Measurements from ENCODE around the gene MATN4.

MATN4 gene

DNA sequence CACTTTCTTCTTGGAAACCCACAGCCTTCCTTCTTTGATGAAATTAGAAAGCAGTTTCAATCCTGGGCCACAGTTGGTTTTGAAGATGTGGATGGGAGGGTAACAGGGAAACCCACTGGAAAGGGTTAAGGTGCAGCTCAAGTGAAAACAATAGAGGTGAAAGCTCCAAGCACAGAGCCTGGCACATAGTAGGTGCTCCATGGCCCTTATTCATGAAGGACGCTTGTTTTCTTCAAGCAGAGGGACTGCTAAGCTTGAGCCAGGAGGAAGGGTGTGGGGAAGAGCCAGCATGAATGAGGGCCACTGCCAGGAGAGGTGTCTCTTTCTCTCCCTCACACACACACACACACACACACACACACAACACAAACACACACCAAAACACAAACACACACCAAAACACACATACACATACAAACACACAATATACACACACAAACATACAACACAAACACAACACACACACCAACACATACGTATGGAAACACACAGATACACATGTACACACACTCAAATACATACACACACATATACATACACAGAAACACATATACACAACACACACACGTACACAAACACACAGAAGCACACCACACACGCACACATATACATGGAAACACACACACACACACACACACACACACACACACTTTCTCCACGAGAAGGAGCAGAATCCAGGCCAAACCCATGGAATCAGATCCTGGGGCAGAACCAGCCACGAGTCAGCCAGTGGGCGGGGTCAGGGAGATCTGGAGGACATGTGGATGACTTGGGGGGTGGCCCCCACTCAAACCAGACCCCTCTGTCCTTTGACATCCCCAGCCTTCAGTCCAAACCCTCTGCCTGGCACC lies 25.2 kb downstream of the MATN4 start:
- H3K36me3 ChIP-seq (ENCODE audit: control insufficient read depth in 4 of 4, insufficient read depth in 4 of 4, low read length in 3 of 4), result no peaks in the 10 kb centered on the region
- no peak for DNase-seq
- H3K27ac ChIP-seq (ENCODE audit: insufficient read depth in 1 of 2, low read depth in 1 of 2, low read length in 2 of 2, poor library complexity in 1 of 2, severe bottlenecking in 2 of 2), result no peak overlapping the region
- H3K4me1 ChIP-seq (ENCODE audit: control extremely low read depth in 1 of 4, control insufficient read depth in 4 of 4, insufficient read depth in 4 of 4, low read length in 3 of 4), result no peaks in the 10 kb centered on the region
- H3K4me3 ChIP-seq (ENCODE audit: control insufficient read depth in 1 of 7, extremely low read depth in 1 of 7, insufficient read depth in 4 of 7, low read depth in 2 of 7, low read length in 6 of 7), result no peak overlapping the region
- ChIA-PET CTCF (interaction anchor here (1.2 to 2.0 kb wide), 2 partner anchors 10 to 233 kb away, joined by 3 to 8 read pairs; no protein-coding TSS in a partner anchor), POLR2A (no interaction called here)
- no peaks in the 10 kb centered on the region for H3K9me3 ChIP-seq (ENCODE audit: control extremely low read depth in 1 of 5, control insufficient read depth in 4 of 5, insufficient read depth in 2 of 5, low read depth in 1 of 5, low read length in 4 of 5)
- H3K27me3 ChIP-seq (replicated peaks in 2 of 5; ENCODE audit: control insufficient read depth in 4 of 5, insufficient read depth in 5 of 5, low read length in 4 of 5), result peaks cover 0 to 4% (median 0%) of the 10 kb centered on the region in 5 experiments
- WGBS (ENCODE audit: insufficient coverage), result 100% methylated on average over 3 of the region's 7 CpGs

DNA sequence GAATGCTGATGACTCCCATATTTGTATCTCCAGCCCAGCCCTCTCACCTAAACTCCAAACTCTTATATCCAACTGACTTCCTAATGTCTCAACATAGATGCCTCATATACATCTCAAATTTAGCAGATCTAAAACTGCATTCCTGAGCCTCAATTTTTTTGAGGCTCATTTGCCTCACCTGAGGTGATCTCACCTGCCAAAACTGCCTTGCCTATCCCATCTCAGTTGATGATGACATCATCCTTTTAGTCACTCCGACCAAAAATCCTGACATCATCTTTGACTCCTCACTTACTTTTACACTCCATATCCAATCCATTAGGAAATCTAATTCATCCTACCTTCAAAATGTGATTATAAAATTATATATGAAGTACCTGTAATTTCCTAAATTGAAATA lies 28.1 kb downstream of the MATN4 start:
- Histone ChIP-seq H3K4me1 (ENCODE audit: control extremely low read depth in 1 of 4, control insufficient read depth in 4 of 4, insufficient read depth in 4 of 4, low read length in 3 of 4) (no peaks in the 10 kb centered on the region), H3K27ac (ENCODE audit: insufficient read depth in 1 of 2, low read depth in 1 of 2, low read length in 2 of 2, poor library complexity in 1 of 2, severe bottlenecking in 2 of 2) (no peak overlapping the region), H3K4me3 (ENCODE audit: control insufficient read depth in 1 of 7, extremely low read depth in 1 of 7, insufficient read depth in 4 of 7, low read depth in 2 of 7, low read length in 6 of 7) (no peak overlapping the region), H3K9me3 (ENCODE audit: control extremely low read depth in 1 of 5, control insufficient read depth in 4 of 5, insufficient read depth in 2 of 5, low read depth in 1 of 5, low read length in 4 of 5) (no peaks in the 10 kb centered on the region), H3K36me3 (ENCODE audit: control insufficient read depth in 4 of 4, insufficient read depth in 4 of 4, low read length in 3 of 4) (no peaks in the 10 kb centered on the region), H3K27me3 (replicated peaks in 2 of 5; ENCODE audit: control insufficient read depth in 4 of 5, insufficient read depth in 5 of 5, low read length in 4 of 5) (peaks cover 0 to 4% (median 0%) of the 10 kb centered on the region in 5 experiments)
- ChIA-PET CTCF (interaction anchor here (1.7 kb wide), 1 partner anchor 16 kb away, joined by 4 read pairs; no protein-coding TSS in a partner anchor), POLR2A (no interaction called here)
- no peak for DNase-seq
- no CpG with 5 or more reads among the region's 1 CpG for WGBS (ENCODE audit: insufficient coverage)

DNA sequence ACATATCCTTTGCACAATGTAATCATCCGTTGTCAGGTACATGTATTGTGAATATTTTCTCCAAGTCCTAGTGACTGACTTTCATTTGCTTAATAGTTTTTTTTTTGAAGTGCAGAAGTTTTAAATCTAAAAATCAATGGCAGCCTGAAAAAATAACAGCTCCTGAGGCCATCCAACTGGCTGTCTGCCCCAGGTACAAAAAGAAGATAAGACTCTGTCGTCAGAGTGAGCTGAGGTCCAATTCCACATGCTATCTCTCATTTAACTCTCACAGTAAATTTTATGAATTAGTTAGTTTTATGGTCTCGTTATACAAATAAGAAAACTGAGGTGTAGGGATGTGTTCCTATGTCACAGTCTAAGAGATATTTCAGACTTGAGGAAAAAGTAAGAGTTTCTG lies 32.8 kb downstream of the MATN4 start:
- Histone ChIP-seq H3K27ac (ENCODE audit: insufficient read depth in 1 of 2, low read depth in 1 of 2, low read length in 2 of 2, poor library complexity in 1 of 2, severe bottlenecking in 2 of 2) (no peak overlapping the region), H3K9me3 (ENCODE audit: control extremely low read depth in 1 of 5, control insufficient read depth in 4 of 5, insufficient read depth in 2 of 5, low read depth in 1 of 5, low read length in 4 of 5) (no peaks in the 10 kb centered on the region), H3K36me3 (ENCODE audit: control insufficient read depth in 4 of 4, insufficient read depth in 4 of 4, low read length in 3 of 4) (no peaks in the 10 kb centered on the region), H3K27me3 (replicated peaks in 2 of 5; ENCODE audit: control insufficient read depth in 4 of 5, insufficient read depth in 5 of 5, low read length in 4 of 5) (peaks cover 0 to 8% (median 2%) of the 10 kb centered on the region in 5 experiments), H3K4me3 (ENCODE audit: control insufficient read depth in 1 of 7, extremely low read depth in 1 of 7, insufficient read depth in 4 of 7, low read depth in 2 of 7, low read length in 6 of 7) (no peak overlapping the region), H3K4me1 (ENCODE audit: control extremely low read depth in 1 of 4, control insufficient read depth in 4 of 4, insufficient read depth in 4 of 4, low read length in 3 of 4) (no peaks in the 10 kb centered on the region)
- WGBS (ENCODE audit: insufficient coverage), result no CpG with 5 or more reads among the region's 3 CpGs
- POLR2A ChIA-PET, result no interaction called here
- no peak for DNase-seq
- CTCF ChIA-PET, result interaction anchor here (2.9 kb wide), 1 partner anchor 16 kb away, joined by 16 read pairs; no protein-coding TSS in a partner anchor

DNA sequence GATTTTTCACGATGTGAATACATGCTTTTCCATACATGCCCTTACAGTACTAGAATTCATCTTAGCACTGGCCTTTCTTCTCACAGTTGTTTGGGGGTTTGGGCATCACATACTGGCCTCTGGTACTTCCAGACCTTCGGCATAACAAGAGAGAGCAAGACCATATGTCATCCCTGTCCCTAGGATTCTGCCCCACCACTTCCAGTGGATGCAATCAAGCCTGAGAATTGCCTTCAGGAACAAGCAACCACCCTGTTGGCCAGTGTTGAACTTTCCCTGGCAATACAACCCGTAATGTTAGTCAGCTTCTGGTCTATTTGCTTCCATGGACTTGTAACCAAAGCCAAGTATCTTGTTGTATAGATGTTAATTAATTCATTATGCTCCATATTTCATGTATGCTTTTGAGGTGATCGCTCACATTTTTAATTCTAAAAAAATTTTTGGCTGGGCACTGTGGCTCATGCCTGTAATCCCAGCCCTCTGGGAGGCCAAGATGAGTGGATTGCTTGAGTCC lies 38.3 kb downstream of the MATN4 start:
- 87% methylated on average over 3 of the region's 4 CpGs for WGBS (ENCODE audit: insufficient coverage)
- DNase-seq, result no peak
- POLR2A ChIA-PET, result no interaction called here
- Histone ChIP-seq H3K27me3 (replicated peaks in 2 of 5; ENCODE audit: control insufficient read depth in 4 of 5, insufficient read depth in 5 of 5, low read length in 4 of 5) (peaks cover 0 to 11% (median 2%) of the 10 kb centered on the region in 5 experiments), H3K9me3 (ENCODE audit: control extremely low read depth in 1 of 5, control insufficient read depth in 4 of 5, insufficient read depth in 2 of 5, low read depth in 1 of 5, low read length in 4 of 5) (no peaks in the 10 kb centered on the region), H3K4me3 (ENCODE audit: control insufficient read depth in 1 of 7, extremely low read depth in 1 of 7, insufficient read depth in 4 of 7, low read depth in 2 of 7, low read length in 6 of 7) (no peak overlapping the region), H3K4me1 (ENCODE audit: control extremely low read depth in 1 of 4, control insufficient read depth in 4 of 4, insufficient read depth in 4 of 4, low read length in 3 of 4) (no peaks in the 10 kb centered on the region), H3K36me3 (ENCODE audit: control insufficient read depth in 4 of 4, insufficient read depth in 4 of 4, low read length in 3 of 4) (no peaks in the 10 kb centered on the region), H3K27ac (ENCODE audit: insufficient read depth in 1 of 2, low read depth in 1 of 2, low read length in 2 of 2, poor library complexity in 1 of 2, severe bottlenecking in 2 of 2) (no peak overlapping the region)
- CTCF ChIA-PET, result interaction anchor here (1.6 kb wide), 1 partner anchor 174 kb away, joined by 3 read pairs; no protein-coding TSS in a partner anchor

DNA sequence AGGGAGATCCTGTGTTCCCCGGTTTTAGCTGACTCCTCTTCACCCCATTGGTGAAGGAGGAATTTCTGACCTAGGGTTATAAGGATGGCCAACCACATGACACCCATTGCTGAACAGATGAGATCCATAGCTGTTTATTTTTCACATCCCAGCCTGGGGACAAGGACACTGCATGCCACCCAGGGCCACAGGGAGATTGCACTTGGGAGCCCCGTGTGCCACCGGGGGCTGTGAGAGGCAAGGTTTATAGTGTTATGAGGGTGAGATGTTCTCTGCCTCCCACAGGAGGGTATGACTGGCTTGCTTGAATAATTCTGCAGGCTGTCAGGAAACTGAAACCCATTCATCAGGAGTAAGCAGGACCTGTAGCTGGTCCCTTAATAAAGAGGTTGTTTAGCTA lies 39.0 kb downstream of the MATN4 start:
- ChIA-PET CTCF (interaction anchor here (0.9 to 1.6 kb wide), 2 partner anchors 8 to 173 kb away, joined by 3 read pairs; no protein-coding TSS in a partner anchor), POLR2A (no interaction called here)
- WGBS (ENCODE audit: insufficient coverage), result no CpG with 5 or more reads among the region's 3 CpGs
- no peak for DNase-seq
- no peaks in the 10 kb centered on the region for H3K9me3 ChIP-seq (ENCODE audit: control extremely low read depth in 1 of 5, control insufficient read depth in 4 of 5, insufficient read depth in 2 of 5, low read depth in 1 of 5, low read length in 4 of 5)
- H3K4me3 ChIP-seq (ENCODE audit: control insufficient read depth in 1 of 7, extremely low read depth in 1 of 7, insufficient read depth in 4 of 7, low read depth in 2 of 7, low read length in 6 of 7), result no peak overlapping the region
- no peak overlapping the region for H3K27ac ChIP-seq (ENCODE audit: insufficient read depth in 1 of 2, low read depth in 1 of 2, low read length in 2 of 2, poor library complexity in 1 of 2, severe bottlenecking in 2 of 2)
- H3K27me3 ChIP-seq (replicated peaks in 2 of 5; ENCODE audit: control insufficient read depth in 4 of 5, insufficient read depth in 5 of 5, low read length in 4 of 5), result peaks cover 0 to 8% (median 2%) of the 10 kb centered on the region in 5 experiments
- H3K4me1 ChIP-seq (ENCODE audit: control extremely low read depth in 1 of 4, control insufficient read depth in 4 of 4, insufficient read depth in 4 of 4, low read length in 3 of 4), result no peaks in the 10 kb centered on the region
- H3K36me3 ChIP-seq (ENCODE audit: control insufficient read depth in 4 of 4, insufficient read depth in 4 of 4, low read length in 3 of 4), result no peaks in the 10 kb centered on the region

DNA sequence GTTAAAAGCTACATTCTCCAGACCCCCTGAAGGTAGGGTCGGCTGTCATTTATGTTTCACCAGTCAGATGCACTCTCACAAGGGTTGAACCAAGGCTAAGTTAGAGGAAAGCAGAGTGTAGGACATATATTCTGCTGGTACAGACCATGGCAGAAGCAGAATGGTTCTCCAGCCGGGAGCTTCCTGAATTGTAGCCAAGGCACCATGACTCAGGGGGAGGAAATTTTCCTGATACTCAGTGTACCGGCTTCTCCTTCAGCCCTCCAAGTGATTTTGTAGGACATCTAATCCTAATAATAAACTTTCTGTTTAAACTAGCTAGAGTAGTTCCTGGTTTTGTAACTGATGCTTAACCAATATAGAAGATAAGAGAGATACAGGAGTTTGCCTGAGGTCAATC lies 39.6 kb downstream of the MATN4 start:
- CTCF ChIA-PET, result interaction anchor here (0.9 to 1.6 kb wide), 2 partner anchors 8 to 172 kb away, joined by 3 read pairs; no protein-coding TSS in a partner anchor

DNA sequence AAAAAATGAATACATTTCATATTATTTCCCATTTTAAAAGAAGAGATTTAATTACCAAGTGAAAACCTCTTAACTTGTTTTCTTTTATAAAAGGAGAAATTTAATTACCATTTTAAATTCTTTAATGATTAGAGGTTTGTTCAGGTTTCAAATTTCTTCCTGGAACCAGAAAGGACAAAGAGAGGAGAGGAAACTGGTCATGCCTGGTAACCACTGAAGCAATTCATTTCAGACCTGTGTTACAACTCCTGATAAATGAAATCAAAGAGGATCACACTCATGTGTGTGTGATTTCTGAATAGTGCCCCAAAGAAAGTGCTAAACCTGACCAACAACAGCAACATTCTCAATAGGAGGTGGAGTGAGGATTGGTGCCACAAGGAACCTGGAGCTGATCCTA lies 41.1 kb downstream of the MATN4 start:
- no peaks in the 10 kb centered on the region for H3K9me3 ChIP-seq (ENCODE audit: control extremely low read depth in 1 of 5, control insufficient read depth in 4 of 5, insufficient read depth in 2 of 5, low read depth in 1 of 5, low read length in 4 of 5)
- no peak for DNase-seq
- no peaks in the 10 kb centered on the region for H3K36me3 ChIP-seq (ENCODE audit: control insufficient read depth in 4 of 4, insufficient read depth in 4 of 4, low read length in 3 of 4)
- ChIA-PET CTCF (no interaction called here), POLR2A (no interaction called here)
- H3K4me3 ChIP-seq (ENCODE audit: control insufficient read depth in 1 of 7, extremely low read depth in 1 of 7, insufficient read depth in 4 of 7, low read depth in 2 of 7, low read length in 6 of 7), result no peak overlapping the region
- H3K27me3 ChIP-seq (replicated peaks in 2 of 5; ENCODE audit: control insufficient read depth in 4 of 5, insufficient read depth in 5 of 5, low read length in 4 of 5), result peaks cover 0 to 3% (median 0%) of the 10 kb centered on the region in 5 experiments
- no peak overlapping the region for H3K27ac ChIP-seq (ENCODE audit: insufficient read depth in 1 of 2, low read depth in 1 of 2, low read length in 2 of 2, poor library complexity in 1 of 2, severe bottlenecking in 2 of 2)
- no peaks in the 10 kb centered on the region for H3K4me1 ChIP-seq (ENCODE audit: control extremely low read depth in 1 of 4, control insufficient read depth in 4 of 4, insufficient read depth in 4 of 4, low read length in 3 of 4)

More for the DNA sequence above, 39.6 kb downstream of the MATN4 start:
- Histone ChIP-seq H3K4me1 (ENCODE audit: control extremely low read depth in 1 of 4, control insufficient read depth in 4 of 4, insufficient read depth in 4 of 4, low read length in 3 of 4) (no peaks in the 10 kb centered on the region), H3K9me3 (ENCODE audit: control extremely low read depth in 1 of 5, control insufficient read depth in 4 of 5, insufficient read depth in 2 of 5, low read depth in 1 of 5, low read length in 4 of 5) (no peaks in the 10 kb centered on the region), H3K27ac (ENCODE audit: insufficient read depth in 1 of 2, low read depth in 1 of 2, low read length in 2 of 2, poor library complexity in 1 of 2, severe bottlenecking in 2 of 2) (no peak overlapping the region), H3K27me3 (replicated peaks in 2 of 5; ENCODE audit: control insufficient read depth in 4 of 5, insufficient read depth in 5 of 5, low read length in 4 of 5) (peaks cover 0 to 6% (median 2%) of the 10 kb centered on the region in 5 experiments), H3K36me3 (ENCODE audit: control insufficient read depth in 4 of 4, insufficient read depth in 4 of 4, low read length in 3 of 4) (no peaks in the 10 kb centered on the region), H3K4me3 (ENCODE audit: control insufficient read depth in 1 of 7, extremely low read depth in 1 of 7, insufficient read depth in 4 of 7, low read depth in 2 of 7, low read length in 6 of 7) (no peak overlapping the region)
- 81% methylated on average over 2 of the region's 3 CpGs for WGBS (ENCODE audit: insufficient coverage)
- no peak for DNase-seq
- POLR2A ChIA-PET, result no interaction called here
